ENCODE data around the gene TXNIP.

GRCh38 chr1:146021622-146022402, 25.4 kb upstream of the TXNIP start, which contains the start of gene HJV:
- no peak for TF ChIP-seq POLR2A (IDR thresholded peaks at IDR 0.05; ENCODE audit: low read depth, low read length)
- TF ChIP-seq CTCF (conservative IDR thresholded peaks at IDR 0.05; ENCODE audit: low read depth, low read length) = no peak
- no peak for TF ChIP-seq RAD21 (IDR thresholded peaks at IDR 0.05; ENCODE audit: low read length)
- TF ChIP-seq MAFK (IDR thresholded peaks at IDR 0.05; ENCODE audit: low read depth, low read length) = no peak
- TF ChIP-seq MXI1 (IDR thresholded peaks at IDR 0.05; ENCODE audit: borderline replicate concordance, low read depth, low read length) = no peak
- no peak for TF ChIP-seq FOS (IDR thresholded peaks at IDR 0.05; ENCODE audit: low read depth, low read length)
- TF ChIP-seq USF2 (IDR thresholded peaks at IDR 0.05; ENCODE audit: low read depth, low read length) = no peak
- no peak for TF ChIP-seq CEBPB (IDR thresholded peaks at IDR 0.05; ENCODE audit: low read depth, low read length)
